Measurements from ENCODE around the gene PJVK. TPM values are rescaled to one million over a fixed set of nuclear protein-coding genes. Genes with fewer than 3 reads are reported as not detected.

The PJVK gene
- total RNA-seq, 2 donors from 2014 or later, result 2.3 to 2.4 TPM

Other genes starting within 250 kb of the PJVK start
- 10 to 100 TPM; 61.3 to 67.6 TPM for gene PRKRA, start 203 bp upstream of the PJVK start, total RNA-seq
- gene FKBP7, start 27.2 kb downstream of the PJVK start, total RNA-seq, result 1 to 10 TPM; 1.7 to 2.6 TPM
- 10 to 100 TPM; 17.9 to 26.4 TPM for gene PLEKHA3, start 29.1 kb downstream of the PJVK start, total RNA-seq

All from activated T-helper 17 cell treated with anti-CD3 and anti-CD28 coated beads, Interleukin-2, amount 50 U/mL, for 72 hours (primary cell).